Measurements from ENCODE around the gene PDC.

PDC gene

DNA sequence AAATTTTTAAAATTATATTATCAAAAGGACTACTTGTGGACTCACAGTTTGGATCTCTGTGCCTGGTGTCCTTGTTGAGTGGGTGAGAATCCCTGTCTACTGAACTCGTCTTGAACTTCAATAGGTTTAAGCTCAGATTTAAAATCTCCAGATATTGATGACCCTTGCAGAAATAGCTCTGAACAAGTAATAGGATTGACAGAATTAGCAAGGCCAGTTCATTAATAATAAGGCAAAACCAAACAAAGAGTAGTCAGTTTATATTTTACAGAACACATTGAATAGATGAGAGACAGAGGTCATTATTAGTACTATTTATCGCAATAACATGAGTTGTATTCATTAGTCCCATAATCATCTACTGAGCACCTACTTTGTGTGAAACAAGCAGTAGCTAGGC lies at the start of gene PDC:
PDC (minus strand) TSS at position 101 of the 400 bp plus-strand sequence. CDS start 11,655 bp downstream, outside the sequence.
- H3K36me3 Mint-ChIP-seq, result peaks cover 3% of the 10 kb centered on the region
- no peaks in the 10 kb centered on the region for H3K4me1 Mint-ChIP-seq (ENCODE audit: low read depth)

DNA sequence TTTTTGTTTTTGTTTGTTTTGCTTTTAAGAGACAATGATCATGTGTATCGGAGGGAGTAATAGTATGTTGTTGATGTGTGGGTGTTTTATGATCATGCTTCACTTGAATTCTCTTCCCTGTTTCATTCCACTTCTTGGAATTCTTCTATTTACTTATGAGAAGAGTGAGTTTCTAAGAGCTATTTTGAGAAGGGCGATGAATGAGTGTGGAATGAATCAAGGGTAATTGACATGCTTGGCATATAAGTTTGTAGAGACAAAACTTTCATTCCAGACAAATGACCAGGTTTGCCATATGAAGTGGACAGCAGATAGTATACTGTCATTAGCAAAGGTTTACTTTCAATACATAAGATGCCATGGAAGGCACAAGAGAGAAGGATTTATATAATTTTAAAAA lies 42.3 kb upstream of the PDC start:
- no peak overlapping the region for H3K27ac Mint-ChIP-seq

More for the DNA sequence above, at the start of gene PDC:
- Mint-ChIP-seq H3K9me3 (ENCODE audit: low read depth) (no peaks in the 10 kb centered on the region), H3K27me3 (peaks cover 2% of the 10 kb centered on the region), H3K4me3 (no peak within 1 kb of the TSS), H3K27ac (no peak within 1 kb of the TSS)

DNA sequence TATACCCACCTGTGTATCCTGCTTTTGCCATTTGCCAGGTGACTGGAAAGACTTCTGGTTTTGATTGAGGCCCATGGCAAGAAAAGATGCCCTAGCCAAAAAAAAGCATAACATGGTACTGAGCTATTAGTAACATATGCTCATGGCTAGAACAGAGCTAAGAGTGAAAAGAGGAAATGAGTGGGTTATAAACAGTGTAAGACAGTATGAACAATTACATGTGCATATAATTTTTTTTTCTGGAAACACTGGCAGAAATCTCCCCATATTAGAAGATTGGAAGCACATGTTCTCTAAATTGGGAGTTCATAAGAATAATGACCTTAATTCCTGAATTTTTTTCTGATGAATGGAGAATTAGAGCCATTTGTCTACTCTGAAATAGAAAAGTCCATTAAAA lies 41.2 kb upstream of the PDC start:
- Mint-ChIP-seq H3K27ac (no peak overlapping the region), H3K9me3 (ENCODE audit: low read depth) (peaks cover 16% of the 10 kb centered on the region), H3K4me3 (no peak overlapping the region), H3K27me3 (no peaks in the 10 kb centered on the region), H3K4me1 (ENCODE audit: low read depth) (no peaks in the 10 kb centered on the region), H3K36me3 (peaks cover 8% of the 10 kb centered on the region)

More for the DNA sequence above, 42.3 kb upstream of the PDC start:
- Mint-ChIP-seq H3K9me3 (ENCODE audit: low read depth) (peaks cover 16% of the 10 kb centered on the region), H3K4me3 (no peak overlapping the region), H3K27me3 (no peaks in the 10 kb centered on the region), H3K4me1 (ENCODE audit: low read depth) (no peaks in the 10 kb centered on the region), H3K36me3 (peaks cover 8% of the 10 kb centered on the region)

GRCh38 chr1:186500804-186501203 lies 39.9 kb upstream of the PDC start:
- no peaks in the 10 kb centered on the region for H3K27me3 Mint-ChIP-seq
- peaks cover 3% of the 10 kb centered on the region for H3K36me3 Mint-ChIP-seq
- H3K9me3 Mint-ChIP-seq (ENCODE audit: low read depth), result peaks cover 15% of the 10 kb centered on the region
- H3K4me3 Mint-ChIP-seq, result no peak overlapping the region
- no peaks in the 10 kb centered on the region for H3K4me1 Mint-ChIP-seq (ENCODE audit: low read depth)
- no peak overlapping the region for H3K27ac Mint-ChIP-seq

- H3K4me3 Mint-ChIP-seq, result no peak overlapping the region
- H3K9me3 Mint-ChIP-seq (ENCODE audit: low read depth), result peaks cover 4% of the 10 kb centered on the region
- no peaks in the 10 kb centered on the region for H3K4me1 Mint-ChIP-seq (ENCODE audit: low read depth)
- peaks cover 3% of the 10 kb centered on the region for H3K36me3 Mint-ChIP-seq
- H3K27ac Mint-ChIP-seq, result no peak overlapping the region
- no peaks in the 10 kb centered on the region for H3K27me3 Mint-ChIP-seq
Measured at GRCh38 chr1:186499571-186499970, 38.7 kb upstream of the PDC start.

GRCh38 chr1:186498695-186499389 lies 37.9 kb upstream of the PDC start:
- H3K4me1 Mint-ChIP-seq (ENCODE audit: low read depth), result no peaks in the 10 kb centered on the region
- no peak overlapping the region for H3K4me3 Mint-ChIP-seq

DNA sequence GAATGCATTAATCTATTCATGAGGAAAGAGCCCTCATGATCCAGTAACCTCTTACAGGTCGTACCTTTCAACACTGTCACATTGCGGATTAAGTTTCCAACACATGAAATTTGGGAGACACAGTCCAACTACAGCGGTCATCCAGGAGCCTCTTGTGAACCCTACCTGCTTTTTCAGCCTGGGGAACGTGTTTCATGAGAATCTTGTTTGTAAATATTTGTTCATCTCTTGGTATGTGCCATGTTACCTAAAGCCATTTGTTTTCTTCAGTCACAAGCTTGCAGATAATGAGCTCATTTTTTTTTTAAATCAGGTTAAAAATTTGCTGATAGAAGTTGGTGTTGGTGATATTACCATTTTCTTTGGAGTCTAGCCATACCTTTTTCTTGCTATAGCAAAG lies 37.2 kb upstream of the PDC start:
- Mint-ChIP-seq H3K4me1 (ENCODE audit: low read depth) (no peaks in the 10 kb centered on the region), H3K27me3 (no peaks in the 10 kb centered on the region), H3K36me3 (peaks cover 3% of the 10 kb centered on the region), H3K9me3 (ENCODE audit: low read depth) (no peaks in the 10 kb centered on the region), H3K27ac (no peak overlapping the region), H3K4me3 (no peak overlapping the region)

More at GRCh38 chr1:186498695-186499389, 37.9 kb upstream of the PDC start:
- H3K9me3 Mint-ChIP-seq (ENCODE audit: low read depth), result no peaks in the 10 kb centered on the region
- H3K36me3 Mint-ChIP-seq, result peaks cover 3% of the 10 kb centered on the region
- H3K27ac Mint-ChIP-seq, result no peak overlapping the region
- H3K27me3 Mint-ChIP-seq, result no peaks in the 10 kb centered on the region

GRCh38 chr1:186497651-186498050 lies 36.7 kb upstream of the PDC start:
- H3K27me3 Mint-ChIP-seq, result no peaks in the 10 kb centered on the region
- H3K9me3 Mint-ChIP-seq (ENCODE audit: low read depth), result no peaks in the 10 kb centered on the region
- no peaks in the 10 kb centered on the region for H3K4me1 Mint-ChIP-seq (ENCODE audit: low read depth)
- H3K27ac Mint-ChIP-seq, result no peak overlapping the region
- H3K4me3 Mint-ChIP-seq, result no peak overlapping the region
- H3K36me3 Mint-ChIP-seq, result peaks cover 3% of the 10 kb centered on the region

DNA sequence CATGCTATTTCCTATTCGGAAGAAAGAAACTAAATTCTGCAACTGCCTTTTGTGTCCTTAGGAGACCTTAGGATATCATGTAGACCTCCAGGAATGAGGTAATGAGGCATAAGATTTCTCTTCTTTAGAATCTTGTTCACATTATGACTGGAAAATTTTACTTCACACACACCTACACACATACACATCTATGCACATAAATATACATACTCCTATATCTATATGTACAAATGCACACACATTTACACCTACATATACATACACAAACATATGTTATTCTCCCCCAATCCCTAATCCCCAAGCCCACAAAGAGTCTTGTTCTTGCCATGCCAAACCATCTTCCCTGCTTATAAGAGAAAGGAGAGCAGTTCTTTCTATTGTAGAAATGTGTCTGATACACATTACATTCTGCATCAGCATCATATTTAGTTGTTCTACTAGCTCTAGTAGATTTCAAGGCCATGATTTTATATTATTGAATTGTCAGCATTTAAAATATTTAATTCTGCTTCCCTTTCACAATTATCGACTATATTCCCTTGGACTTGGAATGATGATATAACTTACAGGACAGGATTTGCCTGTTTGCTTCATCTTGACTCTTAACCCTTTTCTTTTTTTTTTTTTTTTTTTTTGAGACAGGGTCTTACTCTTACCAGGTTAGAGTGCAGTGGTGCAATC lies 35.4 kb upstream of the PDC start:
- Mint-ChIP-seq H3K36me3 (peaks cover 3% of the 10 kb centered on the region), H3K27me3 (no peaks in the 10 kb centered on the region), H3K4me1 (ENCODE audit: low read depth) (no peaks in the 10 kb centered on the region), H3K27ac (no peak overlapping the region), H3K9me3 (ENCODE audit: low read depth) (no peaks in the 10 kb centered on the region), H3K4me3 (no peak overlapping the region)

DNA sequence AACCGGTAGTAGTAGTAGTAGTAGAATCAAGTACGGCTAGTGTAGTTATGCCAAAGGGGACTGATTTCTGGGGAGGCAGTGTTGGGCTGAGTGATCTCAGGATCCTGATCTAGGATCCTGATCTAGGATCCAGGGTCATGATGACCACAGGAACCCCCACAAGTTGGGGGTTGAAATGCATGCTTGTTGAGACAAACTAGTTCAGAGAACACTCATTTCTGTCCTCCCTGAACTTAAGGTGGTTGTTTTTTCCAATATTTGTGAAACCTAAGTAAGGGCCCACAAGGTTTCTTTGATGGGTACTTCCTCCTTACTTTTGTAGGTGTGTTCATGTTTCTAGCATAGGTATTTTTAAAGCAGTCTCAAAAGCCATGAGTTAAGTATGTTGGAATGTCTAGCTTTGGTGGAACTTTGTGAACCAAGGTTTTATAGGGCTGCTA lies 33.9 kb upstream of the PDC start:
- no peak overlapping the region for H3K27ac Mint-ChIP-seq

GRCh38 chr1:186492531-186493291 lies 31.8 kb upstream of the PDC start:
- Mint-ChIP-seq H3K9me3 (ENCODE audit: low read depth) (no peaks in the 10 kb centered on the region), H3K36me3 (no peaks in the 10 kb centered on the region), H3K4me3 (no peak overlapping the region), H3K27me3 (no peaks in the 10 kb centered on the region), H3K4me1 (ENCODE audit: low read depth) (no peaks in the 10 kb centered on the region), H3K27ac (no peak overlapping the region)

More for the DNA sequence above, 33.9 kb upstream of the PDC start:
- H3K27me3 Mint-ChIP-seq, result no peaks in the 10 kb centered on the region
- no peaks in the 10 kb centered on the region for H3K36me3 Mint-ChIP-seq
- no peaks in the 10 kb centered on the region for H3K4me1 Mint-ChIP-seq (ENCODE audit: low read depth)
- no peaks in the 10 kb centered on the region for H3K9me3 Mint-ChIP-seq (ENCODE audit: low read depth)
- no peak overlapping the region for H3K4me3 Mint-ChIP-seq

DNA sequence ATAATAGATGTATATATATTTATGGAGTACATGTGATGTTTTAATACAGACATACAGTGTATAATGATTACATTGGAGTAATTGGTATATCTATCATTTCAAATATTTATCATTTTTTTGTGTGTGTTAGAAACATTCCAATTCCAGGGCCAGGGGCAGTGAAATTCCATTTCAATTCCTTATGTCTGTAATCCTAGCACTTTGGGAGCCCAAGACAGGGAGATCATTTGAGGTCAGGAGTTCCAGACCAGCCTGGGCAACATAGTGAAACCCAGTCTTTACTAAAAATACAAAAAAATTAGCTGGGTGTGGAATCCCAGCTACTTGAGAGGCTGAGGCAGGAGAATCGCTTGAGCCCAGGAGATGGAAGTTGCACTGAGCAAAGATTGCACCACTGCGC lies 30.4 kb upstream of the PDC start:
- Mint-ChIP-seq H3K4me3 (no peak overlapping the region), H3K4me1 (ENCODE audit: low read depth) (no peaks in the 10 kb centered on the region), H3K36me3 (no peaks in the 10 kb centered on the region), H3K9me3 (ENCODE audit: low read depth) (no peaks in the 10 kb centered on the region), H3K27ac (no peak overlapping the region), H3K27me3 (no peaks in the 10 kb centered on the region)

DNA sequence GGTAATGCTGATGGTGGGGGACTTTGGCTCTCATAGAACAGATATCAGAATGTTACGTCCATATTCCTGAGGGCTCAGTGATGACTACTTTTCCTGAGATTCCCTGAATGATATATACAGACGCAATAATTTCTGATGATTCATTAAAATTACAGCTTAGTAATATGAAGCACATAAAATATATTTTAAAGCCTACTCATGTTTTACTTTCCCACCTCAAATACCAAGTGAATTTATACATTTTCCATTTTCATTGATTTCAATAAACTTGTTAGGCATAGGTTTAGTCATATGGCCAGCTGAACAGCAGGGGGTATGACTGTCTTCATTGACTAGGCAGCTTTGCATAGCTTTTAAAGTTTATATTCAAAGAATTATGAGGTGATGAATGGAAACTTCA lies 26.2 kb upstream of the PDC start:
- no peak overlapping the region for H3K27ac Mint-ChIP-seq

DNA sequence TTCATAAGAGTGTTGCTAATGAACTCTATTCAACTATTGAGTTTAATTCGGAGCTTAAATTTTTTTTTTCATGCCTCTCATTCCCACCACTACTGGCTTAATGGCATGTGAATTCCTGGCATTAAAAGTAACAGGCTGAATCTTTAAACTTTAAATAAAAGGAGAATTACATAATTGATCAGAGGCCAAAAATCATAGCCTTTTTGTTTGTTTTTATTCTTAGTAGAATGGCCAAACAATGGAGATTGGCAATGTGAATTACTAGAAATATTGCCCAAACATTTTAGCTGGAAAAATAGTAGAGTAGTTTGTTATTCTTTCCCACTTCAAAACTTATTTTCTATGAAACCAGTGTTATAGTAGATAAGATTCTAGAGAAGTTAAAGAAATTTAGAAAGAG lies 25.1 kb upstream of the PDC start:
- Mint-ChIP-seq H3K27ac (no peak overlapping the region), H3K36me3 (no peaks in the 10 kb centered on the region), H3K9me3 (ENCODE audit: low read depth) (no peaks in the 10 kb centered on the region), H3K4me1 (ENCODE audit: low read depth) (no peaks in the 10 kb centered on the region), H3K27me3 (peaks cover 2% of the 10 kb centered on the region), H3K4me3 (no peak overlapping the region)

More for the DNA sequence above, 26.2 kb upstream of the PDC start:
- H3K27me3 Mint-ChIP-seq, result peaks cover 2% of the 10 kb centered on the region
- H3K4me1 Mint-ChIP-seq (ENCODE audit: low read depth), result no peaks in the 10 kb centered on the region
- no peaks in the 10 kb centered on the region for H3K36me3 Mint-ChIP-seq
- no peak overlapping the region for H3K4me3 Mint-ChIP-seq
- H3K9me3 Mint-ChIP-seq (ENCODE audit: low read depth), result no peaks in the 10 kb centered on the region

DNA sequence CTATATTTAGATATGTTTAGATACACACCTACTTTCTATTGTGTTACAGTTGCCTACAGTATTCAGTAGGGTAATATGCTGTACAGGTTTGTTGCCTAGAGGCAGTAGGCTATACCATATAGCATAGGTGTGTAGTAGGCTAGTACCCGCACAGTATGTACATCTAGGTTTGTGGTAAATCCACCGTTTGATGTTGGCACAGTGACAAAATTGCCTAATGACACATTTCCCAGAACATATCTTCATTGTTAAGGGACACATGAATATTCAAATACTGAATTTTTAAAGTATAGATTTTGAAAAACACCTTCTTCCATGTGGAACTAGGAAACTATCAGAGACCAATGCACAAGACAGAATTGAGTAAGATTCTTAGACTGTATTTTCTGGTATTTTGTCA lies 22.6 kb upstream of the PDC start:
- no peaks in the 10 kb centered on the region for H3K4me1 Mint-ChIP-seq (ENCODE audit: low read depth)
- H3K9me3 Mint-ChIP-seq (ENCODE audit: low read depth), result no peaks in the 10 kb centered on the region
- peaks cover 2% of the 10 kb centered on the region for H3K27me3 Mint-ChIP-seq
- no peak overlapping the region for H3K27ac Mint-ChIP-seq
- H3K4me3 Mint-ChIP-seq, result no peak overlapping the region
- H3K36me3 Mint-ChIP-seq, result no peaks in the 10 kb centered on the region
